GM18526 (cell line): ENCODE results near the gene TBC1D9B.

Experiments used
- POLR2A ChIP-seq: IDR thresholded peaks from 3 replicates; pipeline ENCODE4 v1.6.1; 2011; ENCODE audit not compliant: insufficient read length; ENCODE audit errors: extremely low read depth

The TBC1D9B gene

DNA sequence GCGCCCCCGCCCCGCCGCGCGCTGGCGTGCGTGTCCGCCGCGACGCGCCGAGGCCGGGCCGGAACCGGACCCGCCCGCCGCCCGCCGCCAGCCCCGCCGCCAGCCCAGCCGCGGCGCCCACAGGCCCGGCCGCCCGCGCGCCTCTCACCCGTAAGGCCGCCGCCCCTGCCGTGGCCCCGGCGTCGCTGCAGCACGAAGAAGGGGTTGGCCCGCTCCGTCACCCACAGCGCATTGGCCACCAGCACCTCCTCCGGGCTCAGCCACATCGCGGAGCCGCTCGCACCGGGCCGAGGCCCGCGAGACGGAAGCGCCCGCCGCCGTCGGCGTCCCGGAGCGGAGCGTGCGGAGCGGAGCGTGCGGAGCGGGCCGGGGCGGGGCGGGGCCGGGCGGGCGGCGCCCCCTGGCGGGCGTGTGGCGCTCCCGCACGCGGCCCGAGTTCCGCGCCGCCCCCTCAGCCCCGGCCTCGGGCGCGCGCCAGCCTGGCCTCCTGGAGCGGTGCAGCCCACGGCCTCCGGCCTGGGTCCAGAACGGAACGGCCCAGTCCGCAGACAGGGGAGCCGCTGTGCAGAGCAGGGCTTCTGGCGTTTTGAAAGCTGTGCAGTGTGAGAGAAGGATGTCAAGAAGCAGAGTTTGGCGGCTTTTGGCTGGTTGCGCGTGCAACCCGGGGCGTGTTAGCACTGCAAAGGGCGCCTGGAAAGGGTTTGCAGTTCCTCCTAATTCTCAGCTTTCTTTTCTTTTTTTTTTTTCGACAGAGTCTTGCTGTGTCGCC is at the start of gene TBC1D9B:
TSS of gene TBC1D9B (minus strand) at position 342 of the 769 bp plus-strand sequence. CDS start at position 266, 76 bp downstream.
- peak; percentile 66 for TF ChIP-seq POLR2A

DNA sequence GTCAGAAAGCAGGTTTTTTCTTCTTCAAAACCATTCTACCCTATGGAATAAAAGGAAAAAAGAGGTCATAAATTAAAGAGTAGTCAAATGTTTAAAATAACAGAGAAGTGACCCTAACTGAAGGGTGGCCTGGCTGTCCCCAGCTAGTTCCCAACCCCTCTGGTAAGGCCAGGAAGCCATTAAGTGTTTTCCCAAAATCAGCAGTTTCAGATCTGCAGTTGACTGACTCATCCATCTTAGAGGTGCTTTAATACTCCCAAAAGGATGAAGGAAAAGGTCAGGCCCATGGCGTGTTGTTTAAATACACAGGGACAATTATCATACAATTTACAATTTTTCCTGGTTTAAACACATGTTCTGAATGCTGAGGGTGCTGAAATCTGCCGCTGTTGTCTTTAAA is 47.9 kb upstream of the TBC1D9B start:
- no peak for TF ChIP-seq POLR2A

DNA sequence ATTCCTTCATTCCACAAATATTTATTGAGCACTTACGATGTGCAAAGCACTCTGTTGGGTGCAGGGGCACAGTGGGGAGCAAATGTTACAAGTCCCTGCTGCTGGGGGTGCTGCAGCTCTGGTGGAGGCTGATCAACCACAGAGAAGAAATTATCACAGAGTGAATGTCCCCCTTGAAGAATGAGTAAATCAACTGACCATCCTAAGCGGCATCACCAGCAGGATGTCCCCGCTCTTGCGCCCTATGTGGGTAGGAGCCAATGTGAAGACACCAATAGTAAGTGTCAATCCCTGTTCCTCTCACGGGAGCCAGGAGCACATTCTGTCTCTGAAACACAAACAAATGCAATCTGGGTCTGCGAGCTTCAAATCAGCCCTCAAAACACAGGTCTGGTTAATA is 47.4 kb upstream of the TBC1D9B start:
- no peak for TF ChIP-seq POLR2A

DNA sequence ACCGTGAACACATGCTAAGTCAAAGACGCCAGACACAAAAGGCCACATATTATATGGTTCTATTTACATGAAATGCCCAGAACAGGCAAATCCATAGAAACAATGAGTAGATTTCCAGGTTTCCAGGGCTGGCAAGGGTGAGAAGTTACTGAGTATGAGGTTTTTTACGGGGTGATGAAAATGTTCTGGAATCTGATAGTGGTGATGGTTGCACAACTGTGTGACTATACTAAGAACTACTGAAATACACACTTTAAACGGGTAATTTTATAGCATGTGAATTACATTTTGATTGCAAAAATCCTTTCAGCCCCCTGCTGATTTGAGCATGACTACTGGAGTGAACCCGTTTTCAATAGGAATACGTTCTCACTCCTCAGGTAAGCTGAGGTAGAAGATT is 46.7 kb upstream of the TBC1D9B start:
- TF ChIP-seq POLR2A: no peak

DNA sequence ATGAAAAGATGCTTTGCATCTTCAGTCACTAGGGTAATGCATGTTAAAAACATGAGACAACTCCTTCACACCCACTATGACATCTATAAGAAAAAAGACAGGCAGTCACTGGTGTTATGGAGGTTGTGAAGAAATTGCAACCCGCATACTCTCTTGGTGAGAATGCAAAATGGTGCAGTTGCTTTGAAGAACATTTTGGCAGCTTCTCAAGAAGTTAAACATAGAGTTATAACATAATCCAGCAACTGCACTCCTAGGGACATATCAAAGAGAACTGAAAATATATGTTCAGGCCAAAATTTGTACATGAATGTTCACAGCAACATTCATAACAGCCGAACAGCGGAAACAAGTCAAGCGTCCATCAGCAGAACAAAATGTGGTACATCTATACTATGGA is 46.3 kb upstream of the TBC1D9B start:
- no peak for TF ChIP-seq POLR2A

DNA sequence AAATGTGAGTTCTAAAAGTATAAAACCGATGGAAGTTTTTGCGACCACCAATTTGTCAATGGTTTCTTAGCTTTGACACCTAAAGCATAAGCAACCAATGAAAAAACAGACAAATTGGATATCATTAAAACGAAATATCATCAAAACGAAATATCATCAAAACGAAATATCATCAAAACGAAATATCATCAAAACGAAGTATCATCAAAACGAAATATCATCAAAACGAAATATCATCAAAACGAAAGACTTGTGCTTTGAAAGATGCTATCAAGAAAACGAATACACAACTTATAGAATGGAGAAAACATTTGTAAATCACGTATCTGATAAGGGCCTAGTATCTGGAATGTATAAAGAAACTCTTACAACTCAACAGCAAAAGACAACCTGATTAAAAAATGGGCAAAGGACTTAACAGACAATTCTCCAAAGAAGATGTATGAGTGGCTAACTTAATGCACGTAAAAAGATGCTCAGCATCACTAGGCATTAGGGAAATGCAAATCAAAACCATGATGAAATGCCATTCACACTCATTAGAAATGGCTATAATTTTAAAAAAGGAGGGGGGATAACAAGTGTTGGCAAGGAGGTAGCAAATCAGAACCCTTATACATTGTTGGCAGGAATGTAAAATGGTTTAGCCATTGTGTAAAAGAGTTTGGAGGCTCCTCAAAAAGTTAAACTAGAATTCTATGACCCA is 29.4 kb upstream of the TBC1D9B start:
- TF ChIP-seq POLR2A: no peak

DNA sequence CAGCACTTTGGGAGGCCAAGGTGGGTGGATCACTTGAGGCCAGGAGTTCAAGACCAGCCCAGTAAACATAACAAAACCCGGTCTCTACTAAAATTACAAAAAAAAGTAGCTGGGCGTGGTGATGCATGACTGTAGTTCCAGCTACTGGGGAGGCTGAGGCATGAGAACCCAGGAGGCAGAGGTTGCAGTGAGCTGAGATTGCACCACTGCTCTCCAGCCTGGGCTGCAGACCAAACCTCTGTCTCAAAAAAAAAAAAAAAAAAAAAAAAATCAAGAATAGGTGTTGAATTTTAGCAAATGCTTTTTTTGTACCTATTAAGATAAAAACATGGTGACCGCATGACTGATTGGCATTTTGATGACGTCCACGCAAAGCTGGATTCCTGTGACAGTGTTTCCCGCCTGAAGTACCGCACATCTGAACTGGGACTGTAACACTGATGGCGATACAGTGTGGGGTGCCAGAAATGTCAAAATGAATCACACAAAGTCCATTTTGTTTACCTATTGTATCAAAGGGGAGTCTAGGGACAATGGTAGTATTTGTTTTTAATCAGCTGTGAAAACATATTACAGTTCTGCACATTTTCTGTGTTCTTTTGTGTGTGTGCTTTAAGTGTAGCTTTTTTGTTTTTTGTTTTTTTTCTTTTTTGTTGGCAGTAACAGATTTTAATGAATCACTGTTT is 23.2 kb upstream of the TBC1D9B start:
- TF ChIP-seq POLR2A: no peak

DNA sequence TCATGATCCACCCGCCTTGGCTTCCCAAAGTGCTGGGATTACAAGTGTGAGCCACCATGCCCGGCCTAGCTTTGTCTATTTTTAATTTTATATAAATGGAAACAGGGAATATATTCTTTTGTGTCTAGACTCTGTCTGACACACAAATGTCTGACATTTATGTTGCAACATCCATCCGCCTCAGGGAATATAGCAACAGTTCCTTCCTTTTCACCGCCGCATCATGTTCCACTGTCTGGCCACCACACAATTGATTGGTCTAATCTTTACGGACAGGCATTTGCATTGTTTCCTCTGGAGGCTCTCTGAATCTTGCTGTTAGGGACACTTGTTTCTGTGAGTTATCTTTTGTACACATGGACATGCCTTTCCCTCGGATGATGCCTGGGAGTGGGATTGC is 20.1 kb upstream of the TBC1D9B start:
- TF ChIP-seq POLR2A: no peak

DNA sequence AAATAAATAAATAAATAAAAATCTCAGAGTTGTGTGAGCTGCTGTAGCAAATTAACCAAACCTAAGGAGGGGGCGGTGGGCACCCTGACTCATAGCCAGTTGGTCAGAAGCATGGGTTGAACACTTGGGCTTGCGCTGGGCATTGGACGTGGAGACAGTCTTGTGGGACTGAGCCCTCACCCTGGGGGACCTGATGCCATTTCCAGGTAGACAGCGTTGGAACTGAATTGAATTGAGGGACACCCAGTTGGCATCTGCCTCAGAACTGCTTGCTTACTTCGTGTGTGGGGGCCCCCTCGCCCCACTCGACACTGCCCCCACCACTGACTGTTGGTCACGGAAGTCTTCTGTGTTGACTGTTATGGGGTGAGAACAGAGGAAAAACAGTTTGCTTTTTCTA is 19.0 kb upstream of the TBC1D9B start:
- TF ChIP-seq POLR2A: no peak

DNA sequence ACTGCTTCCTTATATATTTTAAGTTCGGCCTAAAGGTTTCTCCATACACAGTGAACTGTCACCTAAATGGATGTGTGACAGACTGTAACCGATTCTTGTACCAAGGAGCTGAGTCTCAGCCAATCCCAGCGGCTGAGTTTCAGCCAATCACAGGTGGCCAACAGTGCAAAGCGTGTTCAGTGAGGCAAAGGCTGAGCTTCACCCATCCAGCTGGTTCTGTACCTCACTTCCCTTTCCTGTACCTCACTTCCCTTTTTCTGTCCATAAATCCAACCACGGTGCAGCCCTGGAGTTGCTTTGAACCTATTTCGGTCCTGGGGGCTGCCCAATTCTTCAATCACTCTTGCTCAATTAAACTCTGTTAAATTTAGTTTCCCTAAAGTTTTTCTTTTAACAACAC is 15.7 kb upstream of the TBC1D9B start:
- TF ChIP-seq POLR2A: no peak

DNA sequence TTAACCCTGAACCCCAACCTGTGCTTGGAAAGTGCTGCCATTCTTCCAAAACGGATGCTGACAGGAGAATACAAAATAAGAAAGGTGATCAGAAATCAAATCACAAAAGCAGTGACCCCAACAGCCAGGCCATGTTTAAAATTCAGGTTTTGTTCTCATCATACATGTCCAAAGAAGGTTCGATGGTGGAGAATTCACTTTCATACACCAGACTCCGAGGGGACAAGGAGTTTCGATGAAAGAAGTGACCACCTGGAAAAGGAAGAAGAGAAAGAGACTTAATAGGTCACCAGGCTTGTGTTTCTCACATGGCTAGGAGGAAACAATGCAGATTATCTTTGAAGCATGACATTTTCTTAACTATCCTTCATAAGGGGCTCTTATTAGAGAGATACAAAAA is 12.5 kb upstream of the TBC1D9B start:
- TF ChIP-seq POLR2A: no peak

DNA sequence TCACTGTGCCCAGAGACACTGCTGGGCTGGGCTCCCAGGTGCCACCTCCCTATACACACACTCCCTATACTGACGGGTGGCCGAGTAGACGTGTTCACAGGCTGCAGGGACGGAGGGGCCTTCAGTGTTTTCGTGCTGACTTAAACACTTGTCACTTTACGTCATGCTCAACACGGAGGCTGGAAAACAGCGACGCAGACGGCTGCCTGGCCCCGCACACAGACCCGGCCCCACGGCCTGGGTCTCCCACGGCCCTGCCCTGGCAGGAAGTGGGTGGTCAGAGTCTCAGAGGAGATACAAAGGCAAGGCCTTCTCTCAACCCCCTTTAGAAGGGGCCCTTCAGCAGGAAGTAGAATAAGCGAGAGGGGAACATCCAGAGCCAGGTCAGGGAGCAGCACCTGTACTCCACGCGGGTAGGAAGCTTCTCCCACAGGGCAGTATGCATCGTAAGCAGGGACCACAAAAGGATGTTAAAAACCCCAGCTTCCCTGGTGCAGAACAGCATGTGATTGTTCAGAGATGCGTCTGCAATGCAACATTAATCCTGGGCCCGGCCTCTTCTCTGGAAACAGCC is 11.9 kb upstream of the TBC1D9B start:
- no peak for TF ChIP-seq POLR2A

DNA sequence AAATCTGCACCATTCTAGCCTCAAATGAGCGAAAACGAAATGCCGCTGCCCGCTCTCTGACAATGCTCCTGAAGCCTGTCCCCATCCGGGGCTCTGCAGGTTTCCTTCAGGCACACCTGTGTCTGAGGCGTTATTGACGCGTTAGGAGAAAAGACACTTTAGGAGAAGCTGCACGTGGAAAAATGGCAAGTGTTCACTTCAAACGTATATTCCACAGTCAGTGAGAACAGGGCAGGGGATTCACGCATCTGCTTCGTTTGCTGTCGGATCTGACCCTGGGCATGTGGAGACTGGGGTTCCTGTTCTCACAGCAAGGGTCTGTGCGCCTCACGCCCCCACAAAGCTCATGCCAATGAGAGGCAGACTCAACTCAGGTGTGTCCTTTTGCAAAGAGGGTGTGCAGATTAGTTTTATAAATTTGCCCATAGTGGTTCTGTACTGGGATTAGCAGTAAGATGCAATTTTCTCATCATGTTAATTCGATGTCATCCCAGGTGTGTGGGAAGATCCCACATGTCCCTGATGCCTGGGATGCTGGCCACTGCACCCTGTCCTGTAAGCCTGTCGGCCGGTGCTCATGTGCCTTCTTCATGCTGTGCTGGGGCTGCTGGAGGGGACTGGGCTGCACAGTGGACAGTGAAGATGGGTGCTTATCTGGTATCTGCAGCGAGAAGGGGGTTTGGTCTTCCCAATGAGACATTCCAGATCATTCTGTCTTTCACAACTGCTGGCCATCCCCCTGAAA is 11.2 kb upstream of the TBC1D9B start:
- TF ChIP-seq POLR2A: no peak

DNA sequence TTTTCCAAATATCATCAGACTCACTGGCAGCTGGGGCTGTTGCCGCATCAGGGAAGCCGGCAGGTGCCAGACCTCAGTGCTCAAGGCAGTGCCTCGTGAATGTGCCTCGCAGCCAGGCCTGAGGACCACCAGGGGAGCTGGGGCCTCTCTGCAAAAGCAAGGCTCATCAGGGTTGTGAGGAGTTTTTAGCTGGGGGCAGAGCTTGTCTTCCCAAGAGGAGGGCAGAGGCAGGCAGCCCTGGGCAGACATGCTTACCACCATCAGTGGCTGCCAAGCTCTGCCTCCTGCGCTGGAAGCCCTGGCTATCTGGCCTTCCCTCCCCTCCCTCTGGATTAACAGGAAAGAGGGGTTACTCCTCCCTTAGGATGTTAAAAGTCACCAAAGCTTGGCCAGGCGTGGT is 8.8 kb upstream of the TBC1D9B start:
- TF ChIP-seq POLR2A: no peak

DNA sequence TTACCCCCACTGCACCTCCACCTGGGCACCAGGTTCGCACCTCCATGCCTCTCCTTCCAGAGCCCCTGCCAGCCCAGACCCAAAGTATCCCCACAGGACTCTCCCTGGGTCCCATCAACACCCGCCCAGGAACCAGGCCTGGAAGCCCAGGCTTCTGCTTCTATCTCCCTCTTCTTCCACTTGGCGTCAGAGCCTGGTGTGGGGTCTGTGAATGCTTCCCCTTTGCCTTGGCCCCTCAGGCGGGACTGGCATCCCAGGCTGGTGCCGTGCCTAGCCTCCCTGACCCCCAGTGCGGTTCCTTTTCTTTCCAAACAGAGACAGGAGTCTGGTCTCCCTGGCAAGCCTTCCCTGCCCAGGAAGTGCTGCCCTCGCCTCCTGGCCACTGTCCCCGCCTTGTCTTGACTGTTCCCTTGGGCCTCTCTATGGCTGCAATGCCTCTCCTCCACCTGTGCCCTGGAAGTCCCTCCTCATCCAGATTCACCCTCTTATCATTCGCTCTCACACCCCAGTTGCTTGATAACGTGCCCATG is 7.8 kb upstream of the TBC1D9B start:
- no peak for TF ChIP-seq POLR2A
